Measurements from ENCODE around the gene RP9.

DNA sequence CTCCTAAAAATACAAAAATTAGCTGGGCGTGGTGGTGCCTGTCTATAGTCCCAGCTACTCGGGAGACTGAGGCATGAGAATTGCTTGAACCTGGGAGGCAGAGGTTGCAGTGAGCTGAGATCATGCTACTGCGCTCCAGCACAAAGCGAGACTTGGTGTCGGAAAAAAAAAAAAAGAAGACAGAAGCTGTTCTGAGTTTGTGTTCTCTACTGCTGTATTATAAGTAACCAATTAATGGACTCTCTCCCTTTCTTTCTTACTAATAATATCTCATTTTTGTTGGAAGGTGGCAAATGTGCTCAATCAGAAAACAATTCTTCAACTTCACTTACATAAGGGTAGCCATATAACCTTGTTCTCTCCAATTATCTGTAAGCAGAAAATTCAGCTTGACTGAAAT lies 54.0 kb downstream of the RP9 start:
- TF ChIP-seq, protein P1, sequence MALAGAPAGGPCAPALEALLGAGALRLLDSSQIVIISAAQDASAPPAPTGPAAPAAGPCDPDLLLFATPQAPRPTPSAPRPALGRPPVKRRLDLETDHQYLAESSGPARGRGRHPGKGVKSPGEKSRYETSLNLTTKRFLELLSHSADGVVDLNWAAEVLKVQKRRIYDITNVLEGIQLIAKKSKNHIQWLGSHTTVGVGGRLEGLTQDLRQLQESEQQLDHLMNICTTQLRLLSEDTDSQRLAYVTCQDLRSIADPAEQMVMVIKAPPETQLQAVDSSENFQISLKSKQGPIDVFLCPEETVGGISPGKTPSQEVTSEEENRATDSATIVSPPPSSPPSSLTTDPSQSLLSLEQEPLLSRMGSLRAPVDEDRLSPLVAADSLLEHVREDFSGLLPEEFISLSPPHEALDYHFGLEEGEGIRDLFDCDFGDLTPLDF (CRISPR knock-in tag; IDR thresholded peaks at IDR 0.05) = no peak
- TF ChIP-seq, protein P2, sequence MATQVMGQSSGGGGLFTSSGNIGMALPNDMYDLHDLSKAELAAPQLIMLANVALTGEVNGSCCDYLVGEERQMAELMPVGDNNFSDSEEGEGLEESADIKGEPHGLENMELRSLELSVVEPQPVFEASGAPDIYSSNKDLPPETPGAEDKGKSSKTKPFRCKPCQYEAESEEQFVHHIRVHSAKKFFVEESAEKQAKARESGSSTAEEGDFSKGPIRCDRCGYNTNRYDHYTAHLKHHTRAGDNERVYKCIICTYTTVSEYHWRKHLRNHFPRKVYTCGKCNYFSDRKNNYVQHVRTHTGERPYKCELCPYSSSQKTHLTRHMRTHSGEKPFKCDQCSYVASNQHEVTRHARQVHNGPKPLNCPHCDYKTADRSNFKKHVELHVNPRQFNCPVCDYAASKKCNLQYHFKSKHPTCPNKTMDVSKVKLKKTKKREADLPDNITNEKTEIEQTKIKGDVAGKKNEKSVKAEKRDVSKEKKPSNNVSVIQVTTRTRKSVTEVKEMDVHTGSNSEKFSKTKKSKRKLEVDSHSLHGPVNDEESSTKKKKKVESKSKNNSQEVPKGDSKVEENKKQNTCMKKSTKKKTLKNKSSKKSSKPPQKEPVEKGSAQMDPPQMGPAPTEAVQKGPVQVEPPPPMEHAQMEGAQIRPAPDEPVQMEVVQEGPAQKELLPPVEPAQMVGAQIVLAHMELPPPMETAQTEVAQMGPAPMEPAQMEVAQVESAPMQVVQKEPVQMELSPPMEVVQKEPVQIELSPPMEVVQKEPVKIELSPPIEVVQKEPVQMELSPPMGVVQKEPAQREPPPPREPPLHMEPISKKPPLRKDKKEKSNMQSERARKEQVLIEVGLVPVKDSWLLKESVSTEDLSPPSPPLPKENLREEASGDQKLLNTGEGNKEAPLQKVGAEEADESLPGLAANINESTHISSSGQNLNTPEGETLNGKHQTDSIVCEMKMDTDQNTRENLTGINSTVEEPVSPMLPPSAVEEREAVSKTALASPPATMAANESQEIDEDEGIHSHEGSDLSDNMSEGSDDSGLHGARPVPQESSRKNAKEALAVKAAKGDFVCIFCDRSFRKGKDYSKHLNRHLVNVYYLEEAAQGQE (IDR thresholded peaks at IDR 0.05; ENCODE audit: borderline replicate concordance in 1 of 2, low read depth in 1 of 2, low read length in 2 of 2) = no peak
- TF ChIP-seq, protein P3, sequence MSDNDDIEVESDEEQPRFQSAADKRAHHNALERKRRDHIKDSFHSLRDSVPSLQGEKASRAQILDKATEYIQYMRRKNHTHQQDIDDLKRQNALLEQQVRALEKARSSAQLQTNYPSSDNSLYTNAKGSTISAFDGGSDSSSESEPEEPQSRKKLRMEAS (IDR thresholded peaks at IDR 0.05) = no peak
- TF ChIP-seq REPIN1 (CRISPR knock-in tag; IDR thresholded peaks at IDR 0.05; ENCODE audit: borderline replicate concordance, low read depth) (no peak), PHF8 (CRISPR knock-in tag; IDR thresholded peaks at IDR 0.05) (no peak), EZH2 (conservative IDR thresholded peaks at IDR 0.05; ENCODE audit: low read depth, low read length) (no peak), GABPA (IDR thresholded peaks at IDR 0.05; ENCODE audit: low read depth, low read length) (no peak), GABPA (CRISPR knock-in tag; IDR thresholded peaks at IDR 0.05; ENCODE audit: low read depth) (no peak), REL (CRISPR knock-in tag; conservative IDR thresholded peaks at IDR 0.05) (no peak), ZBTB8A (CRISPR knock-in tag; IDR thresholded peaks at IDR 0.05; ENCODE audit: borderline replicate concordance, low read depth) (no peak), ZNF737 (CRISPR knock-in tag; IDR thresholded peaks at IDR 0.05; ENCODE audit: borderline replicate concordance) (no peak), POLR2A (IDR thresholded peaks at IDR 0.05; ENCODE audit: insufficient read depth in 1 of 2, low read depth in 2 of 2, low read length in 2 of 2) (no peak)
- TF ChIP-seq, protein P4, sequence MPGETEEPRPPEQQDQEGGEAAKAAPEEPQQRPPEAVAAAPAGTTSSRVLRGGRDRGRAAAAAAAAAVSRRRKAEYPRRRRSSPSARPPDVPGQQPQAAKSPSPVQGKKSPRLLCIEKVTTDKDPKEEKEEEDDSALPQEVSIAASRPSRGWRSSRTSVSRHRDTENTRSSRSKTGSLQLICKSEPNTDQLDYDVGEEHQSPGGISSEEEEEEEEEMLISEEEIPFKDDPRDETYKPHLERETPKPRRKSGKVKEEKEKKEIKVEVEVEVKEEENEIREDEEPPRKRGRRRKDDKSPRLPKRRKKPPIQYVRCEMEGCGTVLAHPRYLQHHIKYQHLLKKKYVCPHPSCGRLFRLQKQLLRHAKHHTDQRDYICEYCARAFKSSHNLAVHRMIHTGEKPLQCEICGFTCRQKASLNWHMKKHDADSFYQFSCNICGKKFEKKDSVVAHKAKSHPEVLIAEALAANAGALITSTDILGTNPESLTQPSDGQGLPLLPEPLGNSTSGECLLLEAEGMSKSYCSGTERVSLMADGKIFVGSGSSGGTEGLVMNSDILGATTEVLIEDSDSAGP (CRISPR knock-in tag; IDR thresholded peaks at IDR 0.05; ENCODE audit: borderline replicate concordance) = no peak
- TF ChIP-seq, protein P5, sequence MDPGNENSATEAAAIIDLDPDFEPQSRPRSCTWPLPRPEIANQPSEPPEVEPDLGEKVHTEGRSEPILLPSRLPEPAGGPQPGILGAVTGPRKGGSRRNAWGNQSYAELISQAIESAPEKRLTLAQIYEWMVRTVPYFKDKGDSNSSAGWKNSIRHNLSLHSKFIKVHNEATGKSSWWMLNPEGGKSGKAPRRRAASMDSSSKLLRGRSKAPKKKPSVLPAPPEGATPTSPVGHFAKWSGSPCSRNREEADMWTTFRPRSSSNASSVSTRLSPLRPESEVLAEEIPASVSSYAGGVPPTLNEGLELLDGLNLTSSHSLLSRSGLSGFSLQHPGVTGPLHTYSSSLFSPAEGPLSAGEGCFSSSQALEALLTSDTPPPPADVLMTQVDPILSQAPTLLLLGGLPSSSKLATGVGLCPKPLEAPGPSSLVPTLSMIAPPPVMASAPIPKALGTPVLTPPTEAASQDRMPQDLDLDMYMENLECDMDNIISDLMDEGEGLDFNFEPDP (CRISPR knock-in tag; conservative IDR thresholded peaks at IDR 0.05) = no peak
